Neural progenitor cell (in vitro differentiated cells): ENCODE data around the gene ZNF273. TPM values are rescaled to one million over a fixed set of nuclear protein-coding genes. Genes with fewer than 3 reads are reported as not detected.

Source experiments
- DNase-seq: peaks from one replicate; pipeline ENCODE4 v3.0.0-alpha.2; 2016; ENCODE audit warnings: low spot score
- H2AFZ ChIP-seq: fragments of 200-600 bp; sonication (generic); replicated peaks from 2 replicates; pipeline ENCODE4 v1.6.1; 2016; ENCODE audit warnings: antibody characterized with exemption
- H3F3A ChIP-seq: fragments of 200-600 bp; sonication (generic); 2 replicates; pipeline ENCODE4 v1.6.1; 2016; ENCODE audit warnings: antibody characterized with exemption, low read depth
- H3K27ac ChIP-seq: fragments of 200-600 bp; sonication (generic); 2 replicates; pipeline ENCODE4 v1.5.1; 2016; ENCODE audit warnings: mild to moderate bottlenecking
- H3K27me3 ChIP-seq: fragments of 200-600 bp; sonication (generic); 2 replicates; pipeline ENCODE4 v1.6.1; 2016; ENCODE audit warnings: mild to moderate bottlenecking, moderate library complexity
- H3K36me3 ChIP-seq: fragments of 200-600 bp; sonication (generic); 2 replicates; pipeline ENCODE4 v1.5.1; 2016
- H3K4me1 ChIP-seq: fragments of 200-600 bp; sonication (generic); 2 replicates; pipeline ENCODE4 v1.6.1; 2016; ENCODE audit warnings: mixed run types
- H3K4me2 ChIP-seq: fragments of 200-600 bp; sonication (generic); 2 replicates; pipeline ENCODE4 v1.6.1; 2016
- H3K4me3 ChIP-seq: fragments of 200-600 bp; sonication (generic); 2 replicates; pipeline ENCODE4 v1.5.1; 2016
- H3K79me2 ChIP-seq: fragments of 200-600 bp; sonication (generic); 2 replicates; pipeline ENCODE4 v1.6.1; 2016; ENCODE audit warnings: low read depth
- H3K9ac ChIP-seq: fragments of 200-600 bp; sonication (generic); 2 replicates; pipeline ENCODE4 v1.6.1; 2016
- H3K9me3 ChIP-seq: fragments of 200-600 bp; sonication (generic); 2 replicates; pipeline ENCODE4 v1.5.1; 2016; ENCODE audit warnings: low read depth
- H4K20me1 ChIP-seq: fragments of 200-600 bp; sonication (generic); 2 replicates; pipeline ENCODE4 v1.6.1; 2016; ENCODE audit warnings: low read depth
- H3K27ac Mint-ChIP-seq: 3 replicates; pipeline ENCODE4 v1.8.0; 2021; ENCODE audit warnings: mixed read lengths
- H3K27me3 Mint-ChIP-seq: 2 replicates; pipeline ENCODE4 v1.8.0; 2022; ENCODE audit warnings: low read depth, mild to moderate bottlenecking, inconsistent platforms, moderate library complexity, mixed read lengths; ENCODE audit not compliant: insufficient read depth
- H3K36me3 Mint-ChIP-seq: 3 replicates; pipeline ENCODE4 v1.8.0; 2021; ENCODE audit warnings: mixed read lengths
- H3K4me1 Mint-ChIP-seq: 3 replicates; pipeline ENCODE4 v1.8.0; 2021; ENCODE audit warnings: mixed read lengths
- H3K4me3 Mint-ChIP-seq: 3 replicates; pipeline ENCODE4 v1.8.0; 2021; ENCODE audit warnings: mild to moderate bottlenecking, moderate library complexity, mixed read lengths
- H3K9me3 Mint-ChIP-seq: 3 replicates; pipeline ENCODE4 v1.8.0; 2020; ENCODE audit warnings: mixed read lengths
- CTCF ChIP-seq: fragments of 200-600 bp; sonication (generic); IDR thresholded peaks from 2 replicates; pipeline ENCODE4 v1.5.1; 2017; ENCODE audit warnings: antibody characterized with exemption, mild to moderate bottlenecking
- EZH2 ChIP-seq: fragments of 200-600 bp; sonication (generic); IDR thresholded peaks from 2 replicates; pipeline ENCODE4 v1.6.1; 2017; ENCODE audit warnings: antibody characterized with exemption, mild to moderate bottlenecking, moderate library complexity
- EZH2phosphoT487 ChIP-seq: fragments of 200-600 bp; sonication (generic); IDR thresholded peaks from 2 replicates; pipeline ENCODE4 v1.6.1; 2017; ENCODE audit warnings: antibody characterized with exemption
- total RNA-seq: library from RNA; depleted of rRNA; stranded (reverse); fragments of >200 nt; gene quantifications from 2 replicates; pipeline ENCODE4 v1.2.3, GENCODE V29; 2015; ENCODE audit warnings: low replicate concordance

Gene ZNF273
- total RNA-seq, 1 donor from 2014 or later: 36.5 TPM

DNA sequence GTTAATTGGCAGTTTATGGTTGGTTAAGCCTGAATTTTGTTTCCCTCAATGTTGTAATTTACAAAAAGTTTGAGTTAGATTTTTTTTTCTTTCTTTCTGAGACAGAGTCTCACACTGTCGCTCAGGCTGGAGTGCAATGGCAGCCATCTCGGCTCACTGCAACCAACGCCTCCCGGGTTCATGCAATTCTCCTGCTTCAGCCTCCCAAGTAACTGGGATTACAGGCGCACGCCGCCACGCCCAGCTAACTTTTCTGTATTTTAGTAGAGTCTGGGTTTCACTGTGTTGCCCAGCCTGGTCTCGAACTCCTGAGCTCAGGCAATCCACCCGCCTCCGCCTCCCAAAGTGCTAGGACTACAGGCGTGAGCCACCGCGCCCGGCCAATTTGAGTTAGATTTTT is 935 bp downstream of the ZNF273 start:
- peaks cover 3% of the 10 kb centered on the region for H3K4me1 Mint-ChIP-seq
- Histone ChIP-seq H3F3A (no peaks in the 10 kb centered on the region), H3K4me2 (peak overlapping the region; percentile 92), H3K4me3 (peak overlapping the region; percentile 80), H3K9ac (peak overlapping the region; percentile 92), H4K20me1 (no peaks in the 10 kb centered on the region), H3K27me3 (no peaks in the 10 kb centered on the region), H2AFZ (peak overlapping the region; percentile 79), H3K79me2 (peaks cover 58% of the 10 kb centered on the region), H3K4me1 (peaks cover 16% of the 10 kb centered on the region), H3K9me3 (no peaks in the 10 kb centered on the region), H3K36me3 (no peaks in the 10 kb centered on the region), H3K27ac (no peak overlapping the region)
- peak overlapping the region; percentile 98 for H3K4me3 Mint-ChIP-seq
- H3K9me3 Mint-ChIP-seq: peaks cover 44% of the 10 kb centered on the region
- no peak overlapping the region for H3K27ac Mint-ChIP-seq
- H3K27me3 Mint-ChIP-seq: peaks cover 6% of the 10 kb centered on the region
- no peak for DNase-seq
- TF ChIP-seq EZH2 (no peak), CTCF (no peak), EZH2phosphoT487 (no peak)
- peaks cover 32% of the 10 kb centered on the region for H3K36me3 Mint-ChIP-seq

GRCh38 chr7:64905133-64905532 is 2.1 kb downstream of the ZNF273 start:
- peaks cover 50% of the 10 kb centered on the region for H3K9me3 Mint-ChIP-seq
- DNase-seq: no peak
- Histone ChIP-seq H3K4me2 (peak overlapping the region; percentile 92), H3K4me3 (no peak overlapping the region), H3K9ac (no peak overlapping the region), H2AFZ (no peak overlapping the region), H3K36me3 (no peaks in the 10 kb centered on the region), H3K27ac (no peak overlapping the region), H3K4me1 (peaks cover 16% of the 10 kb centered on the region), H3K27me3 (no peaks in the 10 kb centered on the region), H3F3A (no peaks in the 10 kb centered on the region), H3K9me3 (peaks cover 5% of the 10 kb centered on the region), H3K79me2 (peaks cover 69% of the 10 kb centered on the region), H4K20me1 (no peaks in the 10 kb centered on the region)
- peaks cover 40% of the 10 kb centered on the region for H3K36me3 Mint-ChIP-seq
- no peak overlapping the region for H3K27ac Mint-ChIP-seq
- no peak overlapping the region for H3K4me3 Mint-ChIP-seq
- H3K27me3 Mint-ChIP-seq: peaks cover 4% of the 10 kb centered on the region
- peaks cover 3% of the 10 kb centered on the region for H3K4me1 Mint-ChIP-seq
- TF ChIP-seq CTCF (no peak), EZH2 (no peak), EZH2phosphoT487 (no peak)

- Histone ChIP-seq H3F3A (no peaks in the 10 kb centered on the region), H4K20me1 (no peaks in the 10 kb centered on the region), H3K9me3 (peaks cover 9% of the 10 kb centered on the region), H3K4me2 (peak overlapping the region; percentile 56), H3K4me3 (no peak overlapping the region), H3K27me3 (no peaks in the 10 kb centered on the region), H3K27ac (no peak overlapping the region), H3K4me1 (peaks cover 16% of the 10 kb centered on the region), H2AFZ (no peak overlapping the region), H3K79me2 (peaks cover 74% of the 10 kb centered on the region), H3K9ac (no peak overlapping the region), H3K36me3 (no peaks in the 10 kb centered on the region)
- H3K27me3 Mint-ChIP-seq: peaks cover 4% of the 10 kb centered on the region
- no peak overlapping the region for H3K27ac Mint-ChIP-seq
- no peak for DNase-seq
- peaks cover 3% of the 10 kb centered on the region for H3K4me1 Mint-ChIP-seq
- TF ChIP-seq EZH2phosphoT487 (no peak), CTCF (no peak), EZH2 (no peak)
- H3K36me3 Mint-ChIP-seq: peaks cover 41% of the 10 kb centered on the region
- peaks cover 53% of the 10 kb centered on the region for H3K9me3 Mint-ChIP-seq
- H3K4me3 Mint-ChIP-seq: peak overlapping the region; percentile 55
Measured at GRCh38 chr7:64905547-64905946, 2.5 kb downstream of the ZNF273 start.
